HG02678 (cell line): ENCODE measurements around the gene PRSS38.

Experiments used
- ATAC-seq: cut with Tn5 transposase; IDR thresholded peaks from one replicate; pipeline ENCODE4 v1.9.1; 2021; ENCODE audit warnings: mild to moderate bottlenecking, moderate library complexity; ENCODE audit not compliant: unreplicated experiment

Gene PRSS38

GRCh38 chr1:227792216-227793078 lies 23.0 kb upstream of the PRSS38 start:
- no peak for ATAC-seq

DNA sequence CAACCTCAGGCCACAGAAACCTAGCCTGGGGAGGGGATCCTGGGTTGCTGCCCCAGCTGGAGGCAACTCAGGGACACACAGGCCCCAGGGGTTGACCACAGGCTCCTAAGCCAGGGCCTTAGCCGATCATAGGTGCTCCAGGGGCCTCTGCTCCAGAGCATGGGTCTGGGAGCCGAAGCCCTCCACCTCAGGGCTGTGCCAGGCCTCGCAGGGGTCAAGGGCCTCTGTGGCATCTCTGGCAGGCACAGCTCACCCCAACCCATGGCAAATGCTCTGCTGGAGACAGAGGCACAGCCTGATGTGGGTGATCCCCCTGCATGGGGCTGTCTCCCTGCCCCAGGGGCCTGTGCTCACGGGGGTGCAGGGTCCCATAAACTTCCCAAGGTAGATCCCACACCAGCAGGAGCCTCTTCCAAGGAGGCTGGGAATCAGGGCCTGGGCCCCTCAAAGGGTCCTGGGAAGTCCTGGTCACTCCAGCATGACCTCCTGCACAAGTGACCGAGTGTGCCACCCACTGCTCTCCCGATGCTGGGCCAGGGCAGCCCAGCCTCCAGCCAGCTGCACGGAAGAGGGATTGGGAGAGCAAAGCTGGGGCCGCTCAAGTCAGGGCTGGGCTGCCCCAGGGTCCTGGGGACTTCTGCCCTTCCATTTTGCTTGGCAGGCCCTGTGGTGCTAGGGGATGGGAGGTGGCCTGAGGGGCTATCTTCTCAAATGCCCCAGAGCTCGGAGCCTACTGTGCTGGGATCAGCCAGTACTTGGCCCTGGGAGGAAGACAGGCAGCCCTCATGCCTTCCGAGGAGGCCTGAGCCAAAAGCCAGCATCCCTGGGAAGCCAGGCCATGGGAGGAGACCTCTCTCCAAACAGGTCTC lies 22.2 kb upstream of the PRSS38 start:
- no peak for ATAC-seq

DNA sequence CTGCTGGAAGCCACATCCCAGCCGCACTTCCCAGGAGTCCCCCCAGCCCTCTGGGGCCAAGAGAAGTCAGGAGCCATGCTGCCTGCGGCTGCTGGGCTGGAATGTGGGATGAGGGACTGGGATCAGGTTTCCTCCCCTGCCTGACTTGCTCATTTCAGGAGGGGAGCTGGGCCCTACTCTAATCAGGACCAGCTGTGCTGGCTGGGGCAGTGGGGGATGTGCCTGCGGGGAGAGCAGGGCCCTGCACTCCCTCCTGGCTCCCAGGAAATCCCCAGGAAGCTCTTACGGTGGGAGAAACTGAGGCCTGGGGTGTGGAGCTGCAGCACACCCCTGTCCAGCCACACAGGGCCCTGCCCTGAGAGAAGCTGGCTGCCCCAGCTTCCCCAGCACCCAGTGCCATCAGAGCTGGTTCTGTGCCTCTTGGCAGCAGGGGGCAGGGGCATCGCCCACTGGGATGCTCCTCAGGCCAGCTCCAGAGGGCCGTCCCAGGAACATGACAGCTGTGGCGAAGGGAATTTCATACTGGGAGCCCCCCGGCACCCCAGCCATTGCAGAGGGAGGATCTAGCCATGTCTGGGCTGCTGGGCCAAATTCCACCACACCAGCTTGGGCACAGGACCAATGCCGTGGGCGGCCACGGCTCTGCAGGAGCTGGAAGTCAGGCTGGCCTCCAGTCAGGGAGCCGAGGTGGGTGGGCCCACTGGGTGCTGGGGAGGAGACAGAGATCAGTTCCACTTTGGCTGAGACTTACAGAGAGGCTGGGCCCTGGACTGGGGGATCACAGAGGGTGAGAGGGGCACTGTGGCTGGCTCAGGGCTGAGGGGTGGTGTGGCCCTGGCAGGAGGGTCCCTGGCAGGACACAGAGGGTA lies 21.3 kb upstream of the PRSS38 start:
- no peak for ATAC-seq

GRCh38 chr1:227794817-227795192 lies 20.7 kb upstream of the PRSS38 start:
- no peak for ATAC-seq

DNA sequence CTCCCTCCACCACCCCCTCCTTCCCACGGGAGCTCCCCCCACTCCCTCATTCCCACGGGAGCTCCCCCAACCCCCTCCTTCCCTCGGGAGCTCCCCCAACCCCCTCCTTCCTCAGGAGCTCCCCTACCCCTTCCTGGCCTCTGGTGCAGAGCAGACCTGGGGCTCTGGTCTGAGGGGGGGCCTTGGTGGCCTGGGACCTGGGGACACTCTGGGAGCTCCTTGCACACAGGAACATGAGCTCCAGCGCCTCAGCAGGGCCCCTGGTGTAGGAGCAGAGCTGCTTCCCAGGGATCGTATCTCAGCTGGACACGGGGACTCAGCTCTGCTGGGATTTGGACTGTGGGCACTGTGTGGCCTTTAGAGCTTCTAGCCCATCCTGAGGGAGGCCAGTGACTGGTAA lies 19.7 kb upstream of the PRSS38 start:
- no peak for ATAC-seq

DNA sequence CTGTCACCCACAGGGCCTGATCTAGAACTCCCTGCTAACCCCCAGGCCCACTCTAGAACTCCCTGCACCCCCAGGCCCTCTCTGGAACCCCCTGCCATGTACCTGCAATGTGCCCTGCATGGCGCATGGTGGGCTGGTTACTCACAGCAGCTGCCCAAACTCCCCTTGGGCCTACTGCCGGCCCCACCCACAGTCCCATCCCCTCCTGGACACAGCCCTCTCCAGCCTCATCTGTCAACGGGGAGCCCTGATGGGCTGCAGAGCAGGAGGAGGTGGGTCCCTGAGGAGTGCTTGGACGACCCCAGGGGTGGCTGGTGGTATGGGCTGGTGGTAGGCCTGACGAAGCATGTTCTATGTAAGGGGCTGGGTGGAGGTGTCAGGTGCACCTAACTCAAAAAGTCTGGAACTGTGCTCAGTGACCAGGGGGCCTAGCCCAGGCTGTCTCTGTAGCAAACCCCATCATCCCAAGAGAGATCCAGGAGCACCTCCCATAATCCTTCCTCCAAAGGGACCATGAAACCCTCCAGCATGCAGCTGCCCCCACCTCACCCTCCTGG lies 19.0 kb upstream of the PRSS38 start:
- ATAC-seq = no peak

DNA sequence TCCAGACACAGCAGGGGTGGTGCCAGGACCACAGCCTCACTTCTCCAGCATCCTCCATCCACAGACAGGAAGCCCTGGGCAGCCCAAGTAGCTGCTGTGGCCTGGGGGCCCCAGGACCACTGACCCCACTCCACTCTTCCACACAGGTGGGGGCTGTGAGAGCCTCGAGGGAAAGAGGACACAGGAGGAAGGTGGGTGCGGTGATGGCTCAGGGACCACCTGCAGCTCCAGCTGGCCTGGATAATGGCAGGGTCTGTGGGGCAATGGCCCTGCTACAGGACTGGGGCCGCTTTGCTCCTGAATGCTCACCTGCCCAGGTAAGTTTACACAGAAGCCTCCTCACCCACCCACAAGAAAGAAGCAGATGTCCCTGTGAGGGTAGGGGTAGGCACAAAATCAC lies 18.3 kb upstream of the PRSS38 start:
- no peak for ATAC-seq

DNA sequence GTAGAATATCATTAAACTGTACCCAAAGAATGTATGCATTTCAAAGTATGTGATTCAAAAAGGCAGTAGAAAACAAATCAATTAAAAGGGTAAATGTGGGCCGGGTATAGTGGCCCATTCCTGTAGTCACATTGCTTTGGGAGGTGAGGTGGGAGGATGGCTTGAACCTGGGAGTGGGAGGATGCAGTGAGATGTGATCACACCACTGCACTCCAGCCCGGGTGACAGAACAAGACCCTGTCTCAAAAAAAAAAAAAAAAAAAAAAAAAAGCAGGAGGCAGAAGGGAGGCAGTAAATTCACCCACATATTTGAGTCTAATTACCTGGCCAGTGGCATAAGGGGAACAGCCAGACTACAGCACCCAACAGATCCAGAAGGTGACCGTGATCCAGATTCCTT lies 17.9 kb upstream of the PRSS38 start:
- ATAC-seq = no peak

- ATAC-seq = no peak
These were observed 17.2 kb upstream of the PRSS38 start for GRCh38 chr1:227798078-227798802.

- ATAC-seq = no peak
These were observed 15.7 kb upstream of the PRSS38 start for GRCh38 chr1:227799756-227800155.

GRCh38 chr1:227803933-227804332 lies 11.5 kb upstream of the PRSS38 start:
- no peak for ATAC-seq

GRCh38 chr1:227805606-227806197 lies 9.8 kb upstream of the PRSS38 start:
- ATAC-seq = no peak

DNA sequence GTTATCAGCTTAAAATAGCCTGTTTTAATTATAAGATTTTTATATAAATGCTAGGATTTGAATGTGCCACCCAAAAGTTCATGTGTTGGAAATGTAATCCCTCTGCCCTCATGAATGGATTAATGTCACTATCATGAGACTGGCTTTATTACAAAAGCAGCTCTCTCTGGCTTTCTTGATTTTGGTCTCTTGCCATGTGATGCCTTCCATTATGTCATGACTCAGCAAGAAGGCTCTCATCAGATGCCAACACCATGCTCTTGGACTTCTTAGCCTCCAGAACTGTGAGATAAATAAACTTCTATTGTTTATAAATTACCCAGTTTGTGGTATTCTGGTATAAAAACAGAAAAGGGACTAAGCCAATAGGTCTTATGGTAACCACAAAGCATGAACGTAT lies 6.9 kb upstream of the PRSS38 start:
- ATAC-seq = no peak

DNA sequence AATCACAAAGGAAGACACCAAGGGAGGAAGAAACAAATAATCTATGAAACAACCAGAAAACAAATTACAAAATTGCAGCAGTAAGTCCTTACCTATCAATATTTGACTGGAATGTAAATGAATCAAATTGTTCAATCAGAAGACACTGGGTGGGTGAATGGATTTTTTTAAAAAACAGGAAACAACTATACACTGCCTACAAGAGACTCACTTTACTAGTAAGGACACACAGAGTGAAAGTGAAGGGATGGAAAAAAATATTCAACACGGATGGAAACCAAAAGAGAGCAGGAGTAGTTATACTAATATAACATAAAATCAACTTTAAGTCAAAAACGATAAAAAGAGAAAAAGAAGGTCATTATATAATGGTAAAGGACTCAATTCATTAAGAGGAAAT lies 6.4 kb upstream of the PRSS38 start:
- ATAC-seq = no peak

GRCh38 chr1:227813962-227814361 lies 1.5 kb upstream of the PRSS38 start:
- no peak for ATAC-seq

DNA sequence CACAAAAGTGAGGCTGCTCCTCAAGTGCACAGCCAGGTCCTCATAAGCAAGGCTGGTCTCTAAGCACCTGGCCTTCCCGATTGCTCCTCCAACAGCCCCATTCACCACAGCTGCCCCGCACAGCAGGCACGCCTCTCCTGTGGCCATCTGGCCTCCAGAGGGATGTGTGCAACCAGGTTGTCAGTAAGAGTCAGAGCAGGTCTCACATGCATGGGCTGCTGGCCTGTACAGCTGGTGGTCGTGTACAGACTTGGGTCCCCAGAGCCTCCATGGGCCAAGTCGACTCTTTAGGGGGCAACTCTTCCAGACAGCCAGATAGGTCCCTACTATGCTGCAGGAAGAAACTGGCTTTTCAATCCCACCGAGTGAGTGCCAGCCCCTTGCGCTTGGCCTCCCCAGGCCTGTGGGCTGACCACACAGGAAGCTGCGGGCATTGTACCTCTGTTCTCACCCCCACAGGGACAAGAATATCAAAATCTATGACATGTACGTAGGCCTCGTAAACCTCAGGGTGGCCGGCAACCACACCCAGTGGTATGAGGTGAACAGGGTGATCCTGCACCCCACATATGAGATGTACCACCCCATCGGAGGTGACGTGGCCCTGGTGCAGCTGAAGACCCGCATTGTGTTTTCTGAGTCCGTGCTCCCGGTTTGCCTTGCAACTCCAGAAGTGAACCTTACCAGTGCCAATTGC lies 1.4 kb downstream of the PRSS38 start:
- no peak for ATAC-seq

DNA sequence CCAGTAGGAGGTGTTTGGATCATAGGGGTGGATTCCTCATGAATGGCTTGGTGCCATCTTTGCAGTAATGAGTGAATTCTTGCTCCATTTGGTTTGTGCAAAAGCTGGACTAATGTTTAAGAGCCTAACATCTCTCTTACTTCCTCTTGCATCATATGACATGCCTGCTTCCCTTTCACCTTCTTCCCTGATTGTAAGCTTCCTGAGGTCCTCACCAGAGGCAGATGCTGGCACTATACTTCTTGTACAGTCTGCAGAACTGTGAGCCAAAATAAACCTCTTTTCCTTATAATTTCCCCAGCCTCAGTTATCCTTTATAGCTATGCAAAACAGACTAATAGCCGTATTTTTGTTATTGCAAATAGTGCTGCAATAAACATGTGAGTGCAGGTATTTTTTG lies 8.1 kb downstream of the PRSS38 start:
- no peak for ATAC-seq

DNA sequence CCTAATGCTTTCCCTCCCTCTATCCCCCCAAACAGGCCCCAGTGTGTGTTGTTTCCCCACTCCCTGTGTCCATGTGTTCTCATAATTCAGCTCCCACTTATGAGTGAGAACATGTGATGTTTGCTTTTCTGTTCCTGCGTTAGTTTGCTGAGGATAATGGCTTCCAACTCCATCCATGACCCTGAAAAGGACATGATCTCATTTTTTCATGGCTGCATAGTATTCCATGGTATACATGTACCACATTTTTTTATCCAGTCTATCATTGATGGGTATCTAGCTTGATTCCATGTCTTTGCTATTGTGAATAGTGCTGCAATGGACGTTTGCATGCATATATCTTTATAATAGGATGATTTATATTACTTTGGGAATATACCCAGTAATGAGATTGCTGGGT lies 8.7 kb downstream of the PRSS38 start:
- ATAC-seq = no peak

DNA sequence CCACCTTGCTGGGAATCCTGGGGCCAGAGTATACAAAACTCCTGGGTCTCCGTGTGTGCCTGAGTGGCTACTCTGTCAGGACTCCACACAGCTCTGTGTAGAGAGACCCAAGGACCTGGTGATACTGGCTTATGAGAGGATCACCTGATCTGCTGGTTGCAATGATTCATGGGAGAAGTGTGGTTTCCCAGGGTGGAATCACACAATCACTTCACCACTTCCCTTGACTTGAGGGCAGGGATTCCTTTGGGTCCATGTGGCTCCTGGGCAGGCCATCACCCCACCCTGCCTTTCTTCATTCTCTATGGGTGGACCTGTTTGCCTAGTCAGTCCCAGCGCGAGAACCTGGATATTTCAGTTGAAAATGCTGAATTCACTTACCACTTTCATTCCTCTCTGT lies 13.3 kb downstream of the PRSS38 start:
- ATAC-seq = no peak
